Colonic mucosa (tissue), 4 donors: ENCODE results near the gene DNAJC25. TPM values are rescaled to one million over a fixed set of nuclear protein-coding genes. Genes with fewer than 3 reads are reported as not detected.
"Not testable (repeated sequence)": the region's sequence is repeated elsewhere in the genome, so short reads cannot be mapped to it uniquely, and the experiment has no call there.

ENCODE experiments used
- DNase-seq: peaks from one replicate; pipeline ENCODE4 v3.0.0-alpha.2; 2020
- H3K27ac ChIP-seq: fragments of 200-600 bp; one replicate; pipeline ENCODE4 v1.8.0; 2021
- H3K27me3 ChIP-seq: fragments of 200-600 bp; one replicate; pipeline ENCODE4 v1.8.0; 2021
- H3K36me3 ChIP-seq: fragments of 200-600 bp; one replicate; pipeline ENCODE4 v1.8.0; 2021
- H3K4me1 ChIP-seq: fragments of 200-600 bp; one replicate; pipeline ENCODE4 v1.8.0; 2021; ENCODE audit warnings: mild to moderate bottlenecking
- H3K4me3 ChIP-seq: fragments of 200-600 bp; one replicate; pipeline ENCODE4 v1.8.0; 2021
- H3K9ac ChIP-seq, 2 donors: one replicate each; pipeline ENCODE4 v1.7.0; 2013; ENCODE audit warnings: control low read depth in 2 of 2, low read depth in 2 of 2, low read length in 2 of 2
- H3K9me3 ChIP-seq: fragments of 200-600 bp; one replicate; pipeline ENCODE4 v1.8.0; 2021
- CTCF ChIP-seq: fragments of 200-600 bp; IDR thresholded peaks from one replicate; pipeline ENCODE4 v1.8.0; 2022; ENCODE audit warnings: antibody characterized with exemption, mild to moderate bottlenecking
- intact Hi-C: fragments of 100-400 bp; cut with DNase I; formaldehyde crosslinking; loops from one replicate; pipeline ENCODE4 v1.14.1; 2022
- total RNA-seq, 2 donors: library from RNA; stranded (reverse); fragmentation: NEBNext Ultra II Directional in 1 of 2; extraction: Animal tissue kit (Norgen Biotek cat#: 25700) in 1 of 2; gene quantifications; one replicate each; pipeline ENCODE4 v1.2.1, GENCODE V29; 2021
- donor health status: healthy.
- donor health status: DM: no; HTN: no; CAD: no.
- donor health status: DM: no; HTN: no; CAD: no.

The DNAJC25 gene
- total RNA-seq, 2 donors from 2014 or later = 7.8 to 9.0 TPM

GRCh38 chr9:111615928-111616327 is 15.2 kb upstream of the DNAJC25 start:
- Histone ChIP-seq H3K4me1 (no peaks in the 10 kb centered on the region), H3K9me3 (no peaks in the 10 kb centered on the region), H3K27ac (no peak overlapping the region), H3K4me3 (no peak overlapping the region), H3K9ac (no peak overlapping the region), H3K27me3 (no peaks in the 10 kb centered on the region), H3K36me3 (no peaks in the 10 kb centered on the region)
- TF ChIP-seq CTCF = no peak
- intact Hi-C loops = no loop called here
- DNase-seq = no peak

GRCh38 chr9:111617349-111617748 is 13.8 kb upstream of the DNAJC25 start:
- H3K9ac ChIP-seq, DNase-seq, H3K4me3 ChIP-seq, H3K36me3 ChIP-seq, H3K27me3 ChIP-seq, H3K27ac ChIP-seq, H3K9me3 ChIP-seq, H3K4me1 ChIP-seq, intact Hi-C loops: not testable (repeated sequence)

GRCh38 chr9:111621895-111622480 is 9.1 kb upstream of the DNAJC25 start:
- peak; percentile 50 for TF ChIP-seq CTCF
- H3K9me3 ChIP-seq = no peaks in the 10 kb centered on the region
- H3K4me1 ChIP-seq = no peaks in the 10 kb centered on the region
- H3K27ac ChIP-seq = no peak overlapping the region
- no peak overlapping the region for H3K9ac ChIP-seq
- intact Hi-C loops = no loop called here
- H3K27me3 ChIP-seq = no peaks in the 10 kb centered on the region
- peak; percentile 49 for DNase-seq
- no peak overlapping the region for H3K4me3 ChIP-seq
- no peaks in the 10 kb centered on the region for H3K36me3 ChIP-seq

- DNase-seq = no peak
- intact Hi-C loops = no loop called here
- H3K4me3 ChIP-seq = no peak overlapping the region
- no peak overlapping the region for H3K27ac ChIP-seq
- H3K27me3 ChIP-seq = no peaks in the 10 kb centered on the region
- H3K4me1 ChIP-seq = no peaks in the 10 kb centered on the region
- H3K9ac ChIP-seq = no peak overlapping the region
- H3K9me3 ChIP-seq = no peaks in the 10 kb centered on the region
- no peak for TF ChIP-seq CTCF
- no peaks in the 10 kb centered on the region for H3K36me3 ChIP-seq
These were observed 8.5 kb upstream of the DNAJC25 start for GRCh38 chr9:111622626-111623025.

- intact Hi-C loops = no loop called here
- peak; percentile 57 for DNase-seq
- H3K9me3 ChIP-seq = no peaks in the 10 kb centered on the region
- H3K4me3 ChIP-seq = no peak overlapping the region
- H3K9ac ChIP-seq = no peak overlapping the region
- no peaks in the 10 kb centered on the region for H3K36me3 ChIP-seq
- no peak for TF ChIP-seq CTCF
- no peaks in the 10 kb centered on the region for H3K4me1 ChIP-seq
- H3K27ac ChIP-seq = no peak overlapping the region
- H3K27me3 ChIP-seq = no peaks in the 10 kb centered on the region
These were observed 3.7 kb upstream of the DNAJC25 start for GRCh38 chr9:111627260-111627963.

GRCh38 chr9:111628411-111628810 is 2.7 kb upstream of the DNAJC25 start:
- no peaks in the 10 kb centered on the region for H3K27me3 ChIP-seq
- H3K4me1 ChIP-seq = peaks cover 6% of the 10 kb centered on the region
- intact Hi-C loops = no loop called here
- H3K9ac ChIP-seq = no peak overlapping the region
- H3K27ac ChIP-seq = no peak overlapping the region
- no peak overlapping the region for H3K4me3 ChIP-seq
- TF ChIP-seq CTCF = no peak
- no peaks in the 10 kb centered on the region for H3K9me3 ChIP-seq
- H3K36me3 ChIP-seq = no peaks in the 10 kb centered on the region
- DNase-seq = no peak
